ENCODE measurements around the gene SYT1.

DNA sequence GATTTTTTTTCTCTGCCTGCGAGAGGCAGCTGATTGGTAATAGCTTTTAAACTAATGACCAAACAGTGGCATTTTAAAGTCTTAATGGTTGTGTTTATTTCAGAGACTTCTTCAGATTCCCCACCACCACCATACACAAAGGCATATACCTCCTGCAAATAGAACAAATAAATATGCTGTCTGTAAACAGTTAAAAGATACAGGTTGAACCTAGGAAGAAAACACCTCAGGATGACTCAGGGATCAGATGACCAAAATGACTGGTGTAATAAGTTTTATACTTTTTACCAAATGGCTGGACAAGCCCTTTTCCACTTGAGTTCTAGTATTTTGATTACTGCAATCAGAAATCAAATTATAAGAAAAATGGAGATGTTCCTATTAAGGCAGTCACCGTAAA lies 462.1 kb downstream of the SYT1 start:
- TF ChIP-seq CTCF (conservative IDR thresholded peaks at IDR 0.05 in 1 of 2, IDR thresholded peaks at IDR 0.05 in 1 of 2; ENCODE audit: low read depth in 1 of 2, low read length in 2 of 2) (no peak), EZH2 (IDR thresholded peaks at IDR 0.05; ENCODE audit: low read length, missing control alignments) (no peak)
